Gastroesophageal sphincter (tissue), 3 donors: ENCODE data around the gene DCLK1.

Source experiments
- CTCF ChIP-seq, 4 experiments: fragments of 200-600 bp in 2 of 4; fragments of 450-650 bp in 2 of 4; sonication (generic) in 1 of 4; IDR thresholded peaks; one replicate each; pipeline ENCODE4 v1.5.1; 2017 to 2019; ENCODE audit warnings: antibody characterized with exemption in 4 of 4, mild to moderate bottlenecking in 2 of 4, moderate library complexity in 2 of 4
- POLR2A ChIP-seq, 2 donors: fragments of 450-650 bp; IDR thresholded peaks; one replicate each; pipeline ENCODE4 v1.6.1; 2017; ENCODE audit warnings: antibody characterized with exemption in 2 of 2, mild to moderate bottlenecking in 2 of 2, moderate library complexity in 1 of 2

GRCh38 chr13:35720690-35721554 is 410.3 kb downstream of the DCLK1 start:
- TF ChIP-seq CTCF (IDR thresholded peaks at IDR 0.05): peak; percentile 88 to 97 (median 91)
- no peak for TF ChIP-seq POLR2A (IDR thresholded peaks at IDR 0.05)
